Ishikawa (cell line): Measurements from ENCODE around the gene NPTN.

Source experiments
- CEBPB ChIP-seq: IDR thresholded peaks from 2 replicates; pipeline ENCODE4 v1.6.1; 2012
- CREB1 ChIP-seq: IDR thresholded peaks from 2 replicates; pipeline ENCODE4 v1.6.1; 2012; ENCODE audit warnings: low read depth
- EGR1 ChIP-seq: IDR thresholded peaks from 2 replicates; pipeline ENCODE4 v1.6.1; 2012
- EP300 ChIP-seq: IDR thresholded peaks from 2 replicates; pipeline ENCODE4 v1.6.1; 2012; ENCODE audit warnings: borderline replicate concordance
- FOXM1 ChIP-seq: IDR thresholded peaks from 2 replicates; pipeline ENCODE4 v1.6.1; 2012; ENCODE audit warnings: low read depth, borderline replicate concordance
- MAX ChIP-seq: IDR thresholded peaks from 2 replicates; pipeline ENCODE4 v1.6.1; 2012
- NFIC ChIP-seq: IDR thresholded peaks from 2 replicates; pipeline ENCODE4 v1.6.1; 2012
- RAD21 ChIP-seq: IDR thresholded peaks from 2 replicates; pipeline ENCODE4 v1.6.1; 2012; ENCODE audit warnings: low read depth
- REST ChIP-seq: IDR thresholded peaks from 2 replicates; pipeline ENCODE4 v1.6.1; 2012; ENCODE audit warnings: low read depth, mild to moderate bottlenecking
- TAF1 ChIP-seq: IDR thresholded peaks from 2 replicates; pipeline ENCODE4 v1.6.1; 2012; ENCODE audit warnings: low read depth, mild to moderate bottlenecking
- TCF12 ChIP-seq: IDR thresholded peaks from 2 replicates; pipeline ENCODE4 v1.6.1; 2012; ENCODE audit warnings: low read depth
- TEAD4 ChIP-seq: IDR thresholded peaks from 2 replicates; pipeline ENCODE4 v1.6.1; 2012
- USF1 ChIP-seq: IDR thresholded peaks from 2 replicates; pipeline ENCODE4 v1.6.1; 2012
- YY1 ChIP-seq: IDR thresholded peaks from 2 replicates; pipeline ENCODE4 v1.6.1; 2012; ENCODE audit warnings: low read depth
- ZBTB7A ChIP-seq: IDR thresholded peaks from 2 replicates; pipeline ENCODE4 v1.6.1; 2012; ENCODE audit warnings: low read depth

The NPTN gene

GRCh38 chr15:73660455-73660854 is 27.3 kb upstream of the NPTN start:
- TF ChIP-seq CREB1 (no peak), EP300 (no peak), MAX (no peak), FOXM1 (no peak), TAF1 (no peak), REST (no peak), TCF12 (no peak), CEBPB (no peak), TEAD4 (no peak), ZBTB7A (no peak), USF1 (no peak), NFIC (no peak), YY1 (no peak), RAD21 (no peak), EGR1 (no peak)

DNA sequence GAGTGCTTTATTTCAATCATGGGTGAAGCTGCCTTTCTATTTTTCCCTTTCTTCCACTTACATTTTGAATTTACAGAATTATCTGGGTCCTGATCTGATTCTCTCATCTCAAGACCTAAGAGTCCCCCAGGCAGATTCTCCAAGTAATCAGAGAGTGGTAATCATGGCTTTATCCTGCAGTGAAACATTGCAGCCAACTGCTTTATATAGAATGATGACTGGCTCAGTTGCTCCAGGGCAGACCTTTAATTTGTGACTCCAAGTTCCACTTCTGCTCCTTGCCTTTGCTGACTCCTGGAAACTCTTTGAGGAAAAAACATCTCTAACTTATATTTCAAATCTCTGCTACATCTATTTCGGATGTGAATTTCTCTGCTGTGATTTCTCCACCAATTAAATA is 25.5 kb upstream of the NPTN start:
- TF ChIP-seq MAX (no peak), NFIC (no peak), YY1 (no peak), TEAD4 (no peak)

DNA sequence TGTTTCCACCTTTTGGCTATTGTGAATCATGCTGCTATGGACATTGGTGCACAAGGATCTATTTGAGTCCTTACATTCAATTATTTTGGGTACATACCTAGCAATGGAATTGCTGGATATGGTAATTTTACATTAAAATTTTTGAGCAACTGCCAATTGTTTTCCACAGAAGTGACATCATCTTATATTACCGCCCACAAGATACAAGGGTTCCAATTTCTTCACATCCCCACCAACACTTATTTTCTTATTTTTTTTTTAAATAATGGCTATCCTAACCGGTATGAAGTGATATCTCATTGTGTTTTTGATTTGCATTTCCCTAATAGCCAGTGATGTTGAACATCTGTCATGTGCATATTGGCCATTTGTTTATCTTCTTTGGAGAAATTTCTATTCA is 22.5 kb upstream of the NPTN start:
- no peak for TF ChIP-seq REST
- TF ChIP-seq YY1, result no peak
- no peak for TF ChIP-seq EGR1
- no peak for TF ChIP-seq USF1
- no peak for TF ChIP-seq CEBPB
- TF ChIP-seq NFIC, result no peak
- no peak for TF ChIP-seq ZBTB7A
- TF ChIP-seq MAX, result no peak
- TF ChIP-seq CREB1, result no peak
- TF ChIP-seq EP300, result no peak
- TF ChIP-seq FOXM1, result no peak
- no peak for TF ChIP-seq TAF1
- no peak for TF ChIP-seq TEAD4
- no peak for TF ChIP-seq TCF12
- no peak for TF ChIP-seq RAD21

DNA sequence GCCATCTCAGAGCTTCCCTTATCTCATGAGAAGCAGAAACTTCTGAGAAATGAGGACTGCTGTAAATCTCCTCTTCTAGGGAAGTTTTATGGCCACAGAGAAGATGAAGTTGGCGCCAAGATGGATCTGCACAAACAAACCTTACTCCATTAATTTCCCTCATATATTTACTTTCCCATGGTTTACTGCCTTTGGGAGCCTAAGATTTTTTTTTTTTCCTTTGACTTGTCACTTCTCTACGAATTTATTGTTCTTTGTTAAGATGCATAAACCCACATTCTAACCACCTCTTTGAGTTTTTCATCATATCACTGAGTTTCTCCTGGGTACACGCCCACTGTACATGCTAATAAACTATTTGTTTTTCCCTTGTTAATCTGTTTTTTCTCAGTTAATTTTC is 21.5 kb upstream of the NPTN start:
- TF ChIP-seq CREB1 (no peak), MAX (no peak), EGR1 (no peak), TEAD4 (no peak), NFIC (no peak), TCF12 (no peak), CEBPB (no peak), RAD21 (no peak), ZBTB7A (no peak), FOXM1 (no peak)

- TF ChIP-seq USF1, result no peak
- TF ChIP-seq MAX, result no peak
- TF ChIP-seq EGR1, result no peak
- no peak for TF ChIP-seq CEBPB
- no peak for TF ChIP-seq TAF1
- TF ChIP-seq YY1, result no peak
These were observed 17.4 kb upstream of the NPTN start for GRCh38 chr15:73650416-73651126.
